Body of pancreas (tissue), 4 donors: ENCODE data around the gene DIO1.

Experiments used
- POLR2A ChIP-seq, 3 donors: fragments of 450-650 bp; IDR thresholded peaks; one replicate each; pipeline ENCODE4 v1.6.1; 2016; ENCODE audit warnings: antibody characterized with exemption in 3 of 3, mild to moderate bottlenecking in 2 of 3
- TF ChIP-seq, protein P1 (sequence below), 7 experiments: fragments of 450-650 bp in 4 of 7; fragments of 200-600 bp in 3 of 7; sonication (generic) in 3 of 7; IDR thresholded peaks; one replicate each; pipeline ENCODE4 v1.5.1; 2016 to 2019; ENCODE audit warnings: antibody characterized with exemption in 7 of 7

DNA sequence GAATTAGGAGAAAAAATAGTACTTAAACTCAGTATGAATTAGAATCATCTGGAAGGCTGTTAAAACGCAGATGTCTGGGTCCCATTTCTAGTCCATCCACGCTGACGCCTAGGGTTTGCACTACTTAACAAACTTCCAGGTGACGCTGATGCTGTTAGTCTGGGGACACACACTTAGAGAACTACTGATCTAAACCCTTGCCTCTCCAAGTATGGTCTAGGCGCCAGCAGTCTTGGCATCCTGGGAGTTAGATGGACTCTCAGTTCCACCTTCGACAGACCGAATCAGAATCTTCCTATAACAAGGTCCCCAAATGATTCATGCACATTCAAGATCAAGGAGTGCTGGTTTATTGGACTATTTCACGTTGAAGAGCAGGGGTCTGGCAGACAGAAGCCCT lies 11.5 kb downstream of the DIO1 start:
- TF ChIP-seq, protein P1, sequence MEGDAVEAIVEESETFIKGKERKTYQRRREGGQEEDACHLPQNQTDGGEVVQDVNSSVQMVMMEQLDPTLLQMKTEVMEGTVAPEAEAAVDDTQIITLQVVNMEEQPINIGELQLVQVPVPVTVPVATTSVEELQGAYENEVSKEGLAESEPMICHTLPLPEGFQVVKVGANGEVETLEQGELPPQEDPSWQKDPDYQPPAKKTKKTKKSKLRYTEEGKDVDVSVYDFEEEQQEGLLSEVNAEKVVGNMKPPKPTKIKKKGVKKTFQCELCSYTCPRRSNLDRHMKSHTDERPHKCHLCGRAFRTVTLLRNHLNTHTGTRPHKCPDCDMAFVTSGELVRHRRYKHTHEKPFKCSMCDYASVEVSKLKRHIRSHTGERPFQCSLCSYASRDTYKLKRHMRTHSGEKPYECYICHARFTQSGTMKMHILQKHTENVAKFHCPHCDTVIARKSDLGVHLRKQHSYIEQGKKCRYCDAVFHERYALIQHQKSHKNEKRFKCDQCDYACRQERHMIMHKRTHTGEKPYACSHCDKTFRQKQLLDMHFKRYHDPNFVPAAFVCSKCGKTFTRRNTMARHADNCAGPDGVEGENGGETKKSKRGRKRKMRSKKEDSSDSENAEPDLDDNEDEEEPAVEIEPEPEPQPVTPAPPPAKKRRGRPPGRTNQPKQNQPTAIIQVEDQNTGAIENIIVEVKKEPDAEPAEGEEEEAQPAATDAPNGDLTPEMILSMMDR (IDR thresholded peaks at IDR 0.05), result no peak
- no peak for TF ChIP-seq POLR2A (IDR thresholded peaks at IDR 0.05)
